ENCODE data around the gene RPL36A.

Gene RPL36A

GRCh38 chrX:101393530-101394305 is 2.9 kb downstream of the RPL36A start:
- no peak for DNase-seq

- no peak for DNase-seq
These were observed 3.6 kb downstream of the RPL36A start for GRCh38 chrX:101394372-101394771.

- no peak for DNase-seq
These were observed 5.0 kb downstream of the RPL36A start for GRCh38 chrX:101395789-101396188.

GRCh38 chrX:101397779-101398178 is 7.0 kb downstream of the RPL36A start:
- no peak for DNase-seq

- no peak for DNase-seq
These were observed 7.9 kb downstream of the RPL36A start for GRCh38 chrX:101398694-101399093.

GRCh38 chrX:101399825-101400224 is 9.0 kb downstream of the RPL36A start:
- no peak for DNase-seq

- no peak for DNase-seq
These were observed 16.4 kb downstream of the RPL36A start for GRCh38 chrX:101407167-101407747.

- DNase-seq = peak; percentile 87 to 89
These were observed 17.1 kb downstream of the RPL36A start, which contains the start of the genes GLA and HNRNPH2 for GRCh38 chrX:101407748-101408531. GLA (minus strand) TSS chrX:101407925; CDS start chrX:101407903, 22 bp downstream. HNRNPH2 (plus strand) TSS chrX:101408222; CDS start chrX:101411989, 3,767 bp downstream.

- DNase-seq = no peak
These were observed 17.7 kb downstream of the RPL36A start for GRCh38 chrX:101408532-101408841.

- no peak for DNase-seq
These were observed 18.2 kb downstream of the RPL36A start for GRCh38 chrX:101409043-101409442.

- DNase-seq = no peak
These were observed 19.6 kb downstream of the RPL36A start for GRCh38 chrX:101410461-101410860.

- no peak for DNase-seq
These were observed 21.2 kb downstream of the RPL36A start for GRCh38 chrX:101411984-101412383.

- DNase-seq = peak; percentile 36 to 44
These were observed 24.7 kb downstream of the RPL36A start for GRCh38 chrX:101415180-101416145.

GRCh38 chrX:101416691-101417090 is 25.9 kb downstream of the RPL36A start:
- DNase-seq = no peak

GRCh38 chrX:101417190-101417589 is 26.4 kb downstream of the RPL36A start:
- DNase-seq = no peak

GRCh38 chrX:101417981-101418841 is 27.4 kb downstream of the RPL36A start:
- peak; percentile 52 to 59 for DNase-seq

- DNase-seq = no peak
These were observed 28.7 kb downstream of the RPL36A start for GRCh38 chrX:101419489-101419888.

GRCh38 chrX:101427954-101428353 is 37.1 kb downstream of the RPL36A start:
- DNase-seq = no peak

GRCh38 chrX:101429934-101430333 is 39.1 kb downstream of the RPL36A start:
- no peak for DNase-seq

GRCh38 chrX:101430457-101431078 is 39.8 kb downstream of the RPL36A start:
- no peak for DNase-seq

- no peak for DNase-seq
These were observed 51.3 kb downstream of the RPL36A start for GRCh38 chrX:101442085-101442484.
